HG03442 (cell line): ENCODE measurements around the gene C6orf118.

ENCODE experiments used
- ATAC-seq: cut with Tn5 transposase; IDR thresholded peaks from one replicate; pipeline ENCODE4 v1.9.1; 2021; ENCODE audit warnings: mild to moderate bottlenecking, moderate library complexity; ENCODE audit not compliant: unreplicated experiment

The C6orf118 gene

DNA sequence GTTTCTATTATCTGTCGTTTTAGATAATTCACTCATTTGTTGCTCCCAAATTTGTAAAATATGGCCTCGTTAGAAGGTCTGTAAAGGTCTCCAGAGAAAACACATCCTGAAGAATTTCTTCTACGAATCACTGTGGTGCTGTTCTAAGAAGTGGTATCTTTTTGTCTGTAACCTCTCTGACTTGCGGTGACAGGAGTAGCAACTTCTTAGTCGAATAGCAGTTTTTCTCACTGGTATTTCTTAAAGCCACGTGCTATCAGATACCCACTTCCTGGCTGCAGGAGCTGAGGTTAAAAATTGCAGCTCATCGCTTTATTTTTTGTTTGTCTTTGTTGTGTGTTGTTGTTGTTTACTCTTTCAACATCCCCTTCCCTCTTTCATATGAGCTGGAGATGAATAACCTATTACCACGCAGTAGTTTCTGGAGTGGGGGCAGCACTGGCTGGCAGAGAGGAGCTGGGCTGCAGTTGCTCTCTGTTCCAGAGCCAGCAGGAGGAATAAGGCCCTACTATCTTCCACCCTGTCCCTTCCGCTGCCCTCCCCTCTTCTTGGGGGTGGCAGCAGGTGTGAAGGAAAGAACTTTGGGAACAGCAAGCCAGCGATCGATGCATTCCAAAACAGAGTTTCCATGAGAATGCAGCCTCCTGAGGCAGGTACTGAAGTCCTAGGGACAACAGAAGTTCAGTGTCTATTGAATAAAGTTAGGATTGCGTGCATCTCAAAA lies 64.7 kb downstream of the C6orf118 start:
- no peak for ATAC-seq

- no peak for ATAC-seq
Observed at GRCh38 chr6:165243801-165244200, 65.6 kb downstream of the C6orf118 start.

- ATAC-seq: no peak
Observed at GRCh38 chr6:165236326-165236725, 73.1 kb downstream of the C6orf118 start.

- ATAC-seq: no peak
Observed at GRCh38 chr6:165232731-165233488, 76.5 kb downstream of the C6orf118 start.

- no peak for ATAC-seq
Observed at GRCh38 chr6:165231581-165232561, 77.5 kb downstream of the C6orf118 start.

DNA sequence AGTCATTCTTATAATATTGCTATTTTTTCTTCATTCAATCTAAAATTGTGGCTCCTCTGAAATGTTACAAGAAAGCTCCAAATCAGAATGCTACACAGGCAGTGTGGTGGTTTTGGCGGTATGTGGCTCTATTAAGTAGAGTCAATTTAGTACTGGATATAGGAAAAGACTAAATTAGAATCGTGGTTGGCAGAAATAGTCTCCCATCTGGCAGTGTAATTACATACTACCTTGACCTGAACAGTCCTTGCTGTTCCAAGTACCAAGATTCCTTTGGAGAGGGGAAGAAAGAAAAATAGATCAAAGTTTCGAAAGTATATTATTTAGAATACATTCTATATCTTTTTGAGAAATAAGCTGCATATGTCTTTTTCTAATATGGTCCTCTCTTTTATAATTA lies 78.2 kb downstream of the C6orf118 start:
- no peak for ATAC-seq
